ENCODE measurements around the gene SPATS2L.
A peak's percentile ranks its signal among the peaks of the same experiment; 100 is the strongest.

SPATS2L gene

GRCh38 chr2:200448455-200448854 lies 142.0 kb downstream of the SPATS2L start:
- DNase-seq = no peak

DNA sequence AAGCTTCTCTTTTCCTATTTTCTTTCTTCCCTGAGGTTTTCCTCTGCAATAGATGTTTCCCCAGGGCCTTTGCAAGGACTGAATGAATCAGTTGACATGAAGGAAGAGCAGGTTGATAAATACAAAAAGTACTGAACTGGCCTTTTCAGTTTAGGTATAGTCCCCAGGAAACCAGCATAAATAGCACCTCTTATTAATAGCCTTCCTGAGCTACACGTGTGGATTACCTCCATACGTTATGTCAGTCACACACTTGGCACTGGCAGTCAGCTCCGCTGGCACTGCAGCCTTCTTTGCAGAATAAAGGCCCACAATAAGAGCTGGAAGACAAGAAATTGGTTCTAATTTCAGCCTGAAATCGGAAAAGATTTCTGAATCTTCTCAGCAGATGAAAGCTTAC lies 142.7 kb downstream of the SPATS2L start:
- DNase-seq = no peak

GRCh38 chr2:200450288-200450687 lies 143.8 kb downstream of the SPATS2L start:
- DNase-seq = no peak

- DNase-seq = no peak
Measured at GRCh38 chr2:200451511-200451910, 145.0 kb downstream of the SPATS2L start.

- no peak for DNase-seq
Measured at GRCh38 chr2:200452377-200452776, 145.9 kb downstream of the SPATS2L start.

DNA sequence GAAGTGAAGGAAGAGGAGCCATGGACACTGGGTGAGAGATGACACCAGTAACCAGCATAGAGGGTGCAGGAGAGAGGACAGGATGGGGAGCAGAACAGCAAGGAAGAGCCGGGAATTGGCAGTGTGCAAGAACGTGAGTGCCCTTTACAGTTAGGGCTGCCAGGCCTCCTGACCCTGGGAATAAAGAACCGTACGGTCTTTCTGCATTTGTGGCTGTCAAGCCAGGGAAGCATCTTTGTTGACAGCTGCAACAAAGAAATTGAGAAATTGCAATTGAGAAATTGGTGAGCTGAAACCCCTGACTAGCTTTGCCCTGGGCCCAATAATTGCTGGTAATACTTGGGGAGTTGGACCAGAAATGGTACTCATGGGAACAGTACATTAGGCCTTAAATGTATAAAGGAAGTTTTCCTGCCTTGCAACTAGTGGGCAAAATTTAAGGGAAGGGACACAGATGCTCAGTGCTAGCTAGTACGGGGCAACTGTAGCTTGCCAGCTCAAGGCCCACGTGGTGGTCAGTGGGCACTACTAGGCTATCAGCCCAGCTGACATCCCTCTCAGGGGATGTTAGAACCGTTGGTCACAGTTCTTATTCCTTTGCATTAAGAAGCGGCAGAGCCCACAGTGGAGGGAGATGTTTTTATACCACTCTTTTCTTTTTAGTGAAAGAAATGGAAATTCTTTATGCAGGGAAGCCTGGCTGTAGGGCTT lies 146.8 kb downstream of the SPATS2L start:
- DNase-seq = no peak

DNA sequence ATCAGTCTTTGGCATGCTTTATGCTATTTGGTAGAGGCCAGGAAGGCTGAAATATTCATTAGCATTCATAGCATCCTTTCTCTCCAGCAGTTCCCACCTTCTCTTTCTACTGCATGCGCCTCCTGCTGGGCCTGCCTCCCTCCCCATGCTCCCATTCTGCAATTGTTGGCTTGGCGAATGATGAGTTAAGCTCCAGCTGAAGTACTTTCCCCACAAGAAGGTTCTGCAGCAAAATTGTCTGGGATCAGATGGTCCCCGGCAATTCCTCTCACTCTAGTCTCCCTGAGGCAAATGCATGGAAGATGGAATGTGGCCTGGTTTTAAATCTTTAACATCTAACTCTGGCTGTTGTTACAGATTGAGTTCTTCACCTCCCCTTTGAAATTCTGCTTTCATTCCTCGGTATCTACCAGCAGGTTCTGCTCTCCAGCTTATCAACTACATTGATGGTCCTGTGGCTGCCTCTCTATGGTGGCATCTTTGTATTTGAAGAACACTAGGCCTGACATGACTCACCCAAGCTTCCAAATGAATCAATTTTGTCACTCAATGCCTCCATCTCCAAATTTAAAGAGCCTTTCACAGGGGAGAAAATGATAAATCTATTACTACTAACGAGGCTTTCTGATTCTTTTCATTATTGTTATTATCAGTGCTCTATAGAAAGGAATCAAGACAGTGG lies 147.5 kb downstream of the SPATS2L start:
- DNase-seq = no peak

GRCh38 chr2:200454927-200455801 lies 148.7 kb downstream of the SPATS2L start:
- no peak for DNase-seq

- no peak for DNase-seq
Measured at GRCh38 chr2:200455958-200456421, 149.5 kb downstream of the SPATS2L start.

- no peak for DNase-seq
Measured at GRCh38 chr2:200456567-200456966, 150.1 kb downstream of the SPATS2L start.

DNA sequence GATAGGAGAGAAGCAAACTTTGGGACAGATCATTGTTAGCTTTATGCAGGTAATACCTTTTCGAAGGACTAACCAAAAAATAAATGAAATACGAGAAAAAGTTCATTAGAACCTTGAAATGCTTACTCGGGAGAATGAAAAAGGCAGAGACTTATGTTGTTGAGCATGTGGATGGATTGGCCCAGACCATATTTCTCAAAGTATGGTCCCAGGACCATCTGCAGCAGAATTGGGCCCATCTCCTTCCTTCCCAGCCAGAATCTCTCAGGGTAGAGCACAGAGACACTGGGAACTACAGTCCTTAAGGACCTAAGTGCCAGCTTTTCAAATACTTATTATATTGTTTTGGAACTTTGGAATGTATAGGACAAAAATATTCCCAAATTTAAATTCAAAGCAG lies 152.6 kb downstream of the SPATS2L start:
- DNase-seq = no peak

DNA sequence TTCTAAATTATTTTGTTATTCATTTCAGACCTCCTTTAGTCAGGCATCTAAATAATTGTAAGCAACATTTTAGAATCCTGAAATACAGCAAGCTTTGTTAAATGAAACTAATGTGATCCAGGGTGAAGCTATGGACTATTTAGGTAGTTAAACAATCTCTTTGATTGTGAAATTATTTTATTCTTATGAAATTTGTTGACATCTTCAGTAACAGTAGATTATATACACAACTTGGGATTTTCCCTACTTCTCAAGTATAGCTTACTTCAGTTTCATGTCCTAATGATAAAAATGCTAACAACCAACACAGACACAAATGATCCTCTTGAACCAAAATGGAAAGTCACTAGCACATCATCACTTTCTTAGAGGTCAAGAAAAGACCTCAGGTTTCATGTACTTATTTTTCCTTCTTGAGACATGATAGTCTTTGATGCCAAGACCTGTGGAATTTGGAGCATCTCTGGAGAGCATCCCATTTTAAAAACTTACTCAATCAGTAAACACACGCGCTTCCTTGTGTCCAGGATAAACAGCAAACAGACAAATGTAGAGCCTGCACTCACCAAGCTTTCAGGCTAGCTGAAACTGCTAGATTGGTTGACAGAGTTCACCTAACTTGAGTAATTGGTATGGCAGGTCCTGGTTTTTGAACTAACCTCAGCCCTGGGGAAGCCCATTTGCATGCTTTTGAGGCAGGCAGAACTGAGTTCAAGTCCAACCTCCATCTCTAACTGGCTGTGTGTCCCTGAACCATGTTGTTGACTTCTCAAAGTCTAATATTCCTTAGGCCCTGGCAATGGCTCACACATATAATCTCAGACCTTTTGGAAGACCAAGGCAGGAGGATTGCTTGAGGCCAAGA lies 155.6 kb downstream of the SPATS2L start:
- no peak for DNase-seq

DNA sequence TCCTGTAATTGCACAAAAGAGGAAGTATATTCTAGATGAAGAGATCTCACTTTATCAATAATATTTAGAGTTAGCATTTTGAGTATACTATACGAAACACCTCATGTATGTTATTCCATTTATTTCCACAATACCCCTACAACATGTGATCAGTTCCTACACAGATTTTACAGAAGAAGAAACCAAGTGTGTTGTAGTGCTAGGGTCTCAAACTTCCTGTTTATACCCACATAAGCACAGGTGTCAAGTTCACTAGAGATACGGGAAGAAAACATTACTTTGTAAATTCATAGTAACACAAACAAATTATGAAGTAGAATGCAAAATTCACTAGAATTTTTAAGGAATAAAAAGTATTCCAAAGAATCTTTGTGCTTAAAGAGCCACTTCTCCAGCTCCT lies 157.0 kb downstream of the SPATS2L start:
- no peak for DNase-seq

DNA sequence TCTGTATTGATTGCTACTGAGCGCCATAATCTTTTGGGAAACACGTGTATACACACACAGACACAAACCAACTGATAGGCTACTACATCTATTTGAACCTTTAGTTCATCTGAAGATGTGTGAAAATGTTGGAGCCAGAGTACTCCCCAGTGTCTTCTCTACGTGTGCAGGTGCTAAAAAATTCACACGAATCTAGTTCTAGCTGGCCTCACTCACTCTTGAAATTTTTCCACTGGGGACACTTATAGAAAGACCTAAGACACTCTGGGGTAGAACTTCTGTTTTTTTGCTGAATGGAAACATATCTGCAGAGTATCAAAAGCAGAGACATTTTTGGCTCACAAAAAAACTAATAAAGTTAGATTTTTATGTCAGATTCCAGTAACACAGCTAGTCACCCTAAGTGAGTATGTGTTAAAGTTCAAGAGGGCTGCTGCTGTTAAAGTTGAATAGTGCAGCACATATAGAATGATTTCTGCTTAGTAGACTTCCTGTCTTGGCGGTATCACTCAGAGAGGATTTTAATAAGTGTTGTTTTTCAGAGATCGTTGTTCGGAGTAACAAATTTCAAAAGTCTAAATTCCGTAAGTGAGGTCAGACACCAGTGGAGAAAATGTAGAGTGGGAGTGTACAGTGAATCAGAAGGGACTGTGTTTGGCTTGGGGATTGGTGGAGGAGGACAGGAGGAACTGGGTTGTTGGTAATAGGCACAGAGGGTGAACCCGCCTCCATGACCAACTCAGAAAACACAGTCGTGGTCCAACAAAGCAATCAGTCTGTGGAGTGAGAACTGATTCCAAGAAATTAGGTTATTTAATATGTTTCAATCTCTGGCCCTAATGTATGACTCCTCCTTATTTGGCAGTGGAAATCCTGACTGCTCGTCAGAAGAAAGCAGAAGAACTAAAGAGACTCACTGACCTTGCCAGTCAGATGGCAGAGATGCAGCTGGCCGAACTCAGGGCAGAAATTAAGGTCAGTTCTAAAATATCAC lies 160.2 kb downstream of the SPATS2L start:
- peak; percentile 55 for DNase-seq

- no peak for DNase-seq
Measured at GRCh38 chr2:200467806-200468681, 161.6 kb downstream of the SPATS2L start.

GRCh38 chr2:200469708-200470211 lies 163.3 kb downstream of the SPATS2L start:
- DNase-seq = no peak

- no peak for DNase-seq
Measured at GRCh38 chr2:200470230-200470629, 163.7 kb downstream of the SPATS2L start.

DNA sequence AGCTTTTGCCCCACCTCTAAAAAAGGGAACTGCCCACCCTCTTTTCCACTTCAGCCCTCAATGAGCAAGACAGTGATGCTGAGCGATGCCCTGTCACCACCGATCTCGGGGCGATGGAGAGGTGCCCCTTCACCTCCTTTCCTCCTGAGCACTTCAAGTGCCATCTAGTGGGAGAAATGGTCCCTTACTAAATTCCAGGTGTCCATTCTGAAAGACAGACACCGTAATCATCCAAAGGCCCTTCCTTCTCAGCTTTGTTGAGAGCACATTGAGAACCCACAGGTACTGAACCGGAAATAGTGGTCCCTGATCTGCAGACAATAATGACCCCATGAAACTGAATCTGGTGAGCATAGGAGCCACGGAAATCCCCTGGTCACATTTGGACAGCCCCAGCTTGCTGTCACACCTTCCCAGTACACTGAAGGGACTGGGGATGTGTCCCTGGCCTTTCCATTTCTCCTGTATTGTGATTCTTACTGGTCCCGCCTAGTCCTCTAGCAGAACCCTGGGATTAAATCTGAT lies 164.9 kb downstream of the SPATS2L start:
- DNase-seq = no peak

- no peak for DNase-seq
Measured at GRCh38 chr2:200471928-200472645, 165.6 kb downstream of the SPATS2L start.
